Measurements from ENCODE around the gene USP9Y. TPM values are rescaled to one million over a fixed set of nuclear protein-coding genes. Genes with fewer than 3 reads are reported as not detected.
"Not testable (repeated sequence)": the region's sequence is repeated elsewhere in the genome, so short reads cannot be mapped to it uniquely, and the experiment has no call there.

The USP9Y gene
- polyA plus RNA-seq (2013, experiment 1 of 4): 21.8 TPM
- polyA plus RNA-seq (2013, experiment 2 of 4): 24.3 TPM
- 18.2 TPM for polyA plus RNA-seq (2013, experiment 3 of 4)
- polyA plus RNA-seq (2013, experiment 4 of 4): 23.3 TPM

GRCh38 chrY:12701181-12701695 lies at the start of gene USP9Y:
USP9Y (plus strand) TSS chrY:12701231; CDS start chrY:12709448, 8,217 bp downstream.
- H3K4me1 ChIP-seq (ENCODE audit: control insufficient read depth, insufficient read depth, low read length): no peaks in the 10 kb centered on the region
- no peaks in the 10 kb centered on the region for H3K36me3 ChIP-seq (ENCODE audit: control insufficient read depth, insufficient read depth, low read length)
- no peak within 1 kb of the TSS for H3K4me3 ChIP-seq (ENCODE audit: insufficient read depth, low read depth, low read length)
- WGBS, 2 experiments: 100% methylated on average over 1 of the region's 1 CpG
- no peaks in the 10 kb centered on the region for H3K9me3 ChIP-seq (ENCODE audit: control insufficient read depth, low read length)
- no peaks in the 10 kb centered on the region for H3K27me3 ChIP-seq (ENCODE audit: control insufficient read depth, insufficient read depth, low read length, poor library complexity, severe bottlenecking)
- H3K27ac ChIP-seq (ENCODE audit: insufficient read depth, low read depth, low read length, poor library complexity, severe bottlenecking): no peak within 1 kb of the TSS

GRCh38 chrY:12651621-12652036 lies 49.4 kb upstream of the USP9Y start:
- WGBS, 2 experiments: 73 to 91% methylated on average over 3 to 4 of the region's 4 CpGs

GRCh38 chrY:12661745-12662681 lies 39.0 kb upstream of the USP9Y start:
- peak overlapping the region; percentile 8 for H3K27ac ChIP-seq (ENCODE audit: insufficient read depth, low read depth, low read length, poor library complexity, severe bottlenecking)
- H3K27me3 ChIP-seq (ENCODE audit: control insufficient read depth, insufficient read depth, low read length, poor library complexity, severe bottlenecking): no peaks in the 10 kb centered on the region
- no peaks in the 10 kb centered on the region for H3K9me3 ChIP-seq (ENCODE audit: control insufficient read depth, low read length)
- peak overlapping the region; percentile 54 for H3K4me3 ChIP-seq (ENCODE audit: insufficient read depth, low read depth, low read length)
- 2% methylated on average over 39 to 40 of the region's 41 CpGs for WGBS, 2 experiments
- no peaks in the 10 kb centered on the region for H3K36me3 ChIP-seq (ENCODE audit: control insufficient read depth, insufficient read depth, low read length)
- H3K4me1 ChIP-seq (ENCODE audit: control insufficient read depth, insufficient read depth, low read length): no peaks in the 10 kb centered on the region

More at GRCh38 chrY:12651621-12652036, 49.4 kb upstream of the USP9Y start:
- H3K27ac ChIP-seq (ENCODE audit: insufficient read depth, low read depth, low read length, poor library complexity, severe bottlenecking): no peak overlapping the region
- H3K9me3 ChIP-seq (ENCODE audit: control insufficient read depth, low read length): no peaks in the 10 kb centered on the region
- no peaks in the 10 kb centered on the region for H3K36me3 ChIP-seq (ENCODE audit: control insufficient read depth, insufficient read depth, low read length)
- H3K27me3 ChIP-seq (ENCODE audit: control insufficient read depth, insufficient read depth, low read length, poor library complexity, severe bottlenecking): no peaks in the 10 kb centered on the region
- H3K4me3 ChIP-seq (ENCODE audit: insufficient read depth, low read depth, low read length): no peak overlapping the region
- H3K4me1 ChIP-seq (ENCODE audit: control insufficient read depth, insufficient read depth, low read length): no peaks in the 10 kb centered on the region

- WGBS, 2 experiments: 0 to 2% methylated on average over 30 to 40 of the region's 40 CpGs
- no peaks in the 10 kb centered on the region for H3K36me3 ChIP-seq (ENCODE audit: control insufficient read depth, insufficient read depth, low read length)
- no peaks in the 10 kb centered on the region for H3K27me3 ChIP-seq (ENCODE audit: control insufficient read depth, insufficient read depth, low read length, poor library complexity, severe bottlenecking)
- peak overlapping the region; percentile 54 for H3K4me3 ChIP-seq (ENCODE audit: insufficient read depth, low read depth, low read length)
- H3K4me1 ChIP-seq (ENCODE audit: control insufficient read depth, insufficient read depth, low read length): no peaks in the 10 kb centered on the region
- no peaks in the 10 kb centered on the region for H3K9me3 ChIP-seq (ENCODE audit: control insufficient read depth, low read length)
- H3K27ac ChIP-seq (ENCODE audit: insufficient read depth, low read depth, low read length, poor library complexity, severe bottlenecking): peak overlapping the region; percentile 60
Observed at GRCh38 chrY:12662745-12663591, 38.1 kb upstream of the USP9Y start.

- H3K27ac ChIP-seq (ENCODE audit: insufficient read depth, low read depth, low read length, poor library complexity, severe bottlenecking); H3K4me1 ChIP-seq (ENCODE audit: control insufficient read depth, insufficient read depth, low read length); H3K9me3 ChIP-seq (ENCODE audit: control insufficient read depth, low read length); H3K27me3 ChIP-seq (ENCODE audit: control insufficient read depth, insufficient read depth, low read length, poor library complexity, severe bottlenecking); H3K36me3 ChIP-seq (ENCODE audit: control insufficient read depth, insufficient read depth, low read length): not testable (repeated sequence)
- peak overlapping the region; percentile 54 for H3K4me3 ChIP-seq (ENCODE audit: insufficient read depth, low read depth, low read length)
- 19 to 20% methylated on average over 17 to 20 of the region's 20 CpGs for WGBS, 2 experiments
Observed at GRCh38 chrY:12663845-12664244, 37.2 kb upstream of the USP9Y start.

- 72 to 81% methylated on average over 2 of the region's 2 CpGs for WGBS, 2 experiments
- Histone ChIP-seq H3K36me3 (ENCODE audit: control insufficient read depth, insufficient read depth, low read length) (peaks cover 10% of the 10 kb centered on the region), H3K27me3 (ENCODE audit: control insufficient read depth, insufficient read depth, low read length, poor library complexity, severe bottlenecking) (no peaks in the 10 kb centered on the region)
Observed at GRCh38 chrY:12678111-12678510, 22.9 kb upstream of the USP9Y start.

GRCh38 chrY:12681535-12681934 lies 19.5 kb upstream of the USP9Y start:
- peaks cover 6% of the 10 kb centered on the region for H3K36me3 ChIP-seq (ENCODE audit: control insufficient read depth, insufficient read depth, low read length)
- no peak overlapping the region for H3K4me3 ChIP-seq (ENCODE audit: insufficient read depth, low read depth, low read length)
- H3K27me3 ChIP-seq (ENCODE audit: control insufficient read depth, insufficient read depth, low read length, poor library complexity, severe bottlenecking): no peaks in the 10 kb centered on the region
- WGBS, 2 experiments: 80% methylated on average over 2 of the region's 2 CpGs; no CpG with 5 or more reads in 1 of the 2 experiments
- H3K9me3 ChIP-seq (ENCODE audit: control insufficient read depth, low read length): no peaks in the 10 kb centered on the region
- H3K4me1 ChIP-seq (ENCODE audit: control insufficient read depth, insufficient read depth, low read length): no peaks in the 10 kb centered on the region
- H3K27ac ChIP-seq (ENCODE audit: insufficient read depth, low read depth, low read length, poor library complexity, severe bottlenecking): no peak overlapping the region

More at GRCh38 chrY:12678111-12678510, 22.9 kb upstream of the USP9Y start:
- no peaks in the 10 kb centered on the region for H3K9me3 ChIP-seq (ENCODE audit: control insufficient read depth, low read length)
- no peak overlapping the region for H3K27ac ChIP-seq (ENCODE audit: insufficient read depth, low read depth, low read length, poor library complexity, severe bottlenecking)
- no peaks in the 10 kb centered on the region for H3K4me1 ChIP-seq (ENCODE audit: control insufficient read depth, insufficient read depth, low read length)
- no peak overlapping the region for H3K4me3 ChIP-seq (ENCODE audit: insufficient read depth, low read depth, low read length)

GRCh38 chrY:12688337-12688736 lies 12.7 kb upstream of the USP9Y start:
- no peaks in the 10 kb centered on the region for H3K4me1 ChIP-seq (ENCODE audit: control insufficient read depth, insufficient read depth, low read length)
- H3K4me3 ChIP-seq (ENCODE audit: insufficient read depth, low read depth, low read length): no peak overlapping the region
- no peaks in the 10 kb centered on the region for H3K9me3 ChIP-seq (ENCODE audit: control insufficient read depth, low read length)
- H3K36me3 ChIP-seq (ENCODE audit: control insufficient read depth, insufficient read depth, low read length): peaks cover 21% of the 10 kb centered on the region
- WGBS, 2 experiments: 83 to 100% methylated on average over 1 to 2 of the region's 2 CpGs
- no peak overlapping the region for H3K27ac ChIP-seq (ENCODE audit: insufficient read depth, low read depth, low read length, poor library complexity, severe bottlenecking)
- H3K27me3 ChIP-seq (ENCODE audit: control insufficient read depth, insufficient read depth, low read length, poor library complexity, severe bottlenecking): no peaks in the 10 kb centered on the region

- H3K4me3 ChIP-seq (ENCODE audit: insufficient read depth, low read depth, low read length): no peak overlapping the region
- 13 to 49% methylated on average over 1 to 2 of the region's 2 CpGs for WGBS, 2 experiments
- no peaks in the 10 kb centered on the region for H3K9me3 ChIP-seq (ENCODE audit: control insufficient read depth, low read length)
- no peak overlapping the region for H3K27ac ChIP-seq (ENCODE audit: insufficient read depth, low read depth, low read length, poor library complexity, severe bottlenecking)
- H3K4me1 ChIP-seq (ENCODE audit: control insufficient read depth, insufficient read depth, low read length): no peaks in the 10 kb centered on the region
- no peaks in the 10 kb centered on the region for H3K27me3 ChIP-seq (ENCODE audit: control insufficient read depth, insufficient read depth, low read length, poor library complexity, severe bottlenecking)
- no peaks in the 10 kb centered on the region for H3K36me3 ChIP-seq (ENCODE audit: control insufficient read depth, insufficient read depth, low read length)
Observed at GRCh38 chrY:12700087-12700486, 944 bp upstream of the USP9Y start.

Measured in ectodermal cell (in vitro differentiated cells).